HG03060 (cell line): ENCODE results near the gene SYK.
"Not testable (repeated sequence)": the region's sequence is repeated elsewhere in the genome, so short reads cannot be mapped to it uniquely, and the experiment has no call there.

ENCODE experiments used
- ATAC-seq: cut with Tn5 transposase; IDR thresholded peaks from one replicate; pipeline ENCODE4 v1.9.1; 2021; ENCODE audit warnings: low read depth, moderate number of reproducible peaks; ENCODE audit not compliant: unreplicated experiment

The SYK gene

DNA sequence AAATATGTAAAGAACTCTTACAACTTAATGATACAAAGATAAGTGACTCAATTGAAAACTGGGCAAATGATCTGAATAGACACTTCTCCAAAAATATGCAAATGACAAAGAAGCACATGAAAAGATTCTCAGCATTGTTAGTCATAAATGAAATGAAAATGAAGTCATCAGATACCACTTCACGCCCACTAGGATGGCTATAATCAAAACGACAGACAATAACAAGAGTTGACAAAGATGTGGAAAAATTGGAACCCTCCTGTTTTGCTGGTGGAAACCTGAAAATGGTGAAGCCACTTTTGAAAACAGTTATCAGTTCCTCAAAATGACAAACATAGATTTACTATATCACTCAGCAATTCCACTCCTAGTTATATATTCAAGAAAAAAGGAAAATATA, 7.9 kb upstream of the SYK start:
- ATAC-seq: no peak

DNA sequence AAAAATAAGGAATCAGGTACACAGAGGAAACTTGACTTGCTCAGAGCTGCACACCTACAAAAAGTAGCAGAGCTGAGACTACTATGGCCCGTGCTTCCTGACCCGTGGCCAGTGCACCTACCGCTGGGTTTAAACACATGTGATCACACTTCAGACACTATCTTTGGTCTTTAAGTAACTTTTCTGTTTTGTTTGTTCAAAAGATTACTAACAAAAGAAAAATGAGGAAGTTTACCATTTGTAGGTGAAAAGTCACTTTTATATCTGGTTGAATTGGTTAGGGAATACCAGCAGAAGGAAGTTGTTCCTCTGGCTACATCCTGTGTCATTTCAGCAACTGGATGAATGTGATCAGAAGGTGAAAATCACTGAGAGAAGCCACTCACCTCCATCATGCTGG, 6.5 kb upstream of the SYK start:
- no peak for ATAC-seq

DNA sequence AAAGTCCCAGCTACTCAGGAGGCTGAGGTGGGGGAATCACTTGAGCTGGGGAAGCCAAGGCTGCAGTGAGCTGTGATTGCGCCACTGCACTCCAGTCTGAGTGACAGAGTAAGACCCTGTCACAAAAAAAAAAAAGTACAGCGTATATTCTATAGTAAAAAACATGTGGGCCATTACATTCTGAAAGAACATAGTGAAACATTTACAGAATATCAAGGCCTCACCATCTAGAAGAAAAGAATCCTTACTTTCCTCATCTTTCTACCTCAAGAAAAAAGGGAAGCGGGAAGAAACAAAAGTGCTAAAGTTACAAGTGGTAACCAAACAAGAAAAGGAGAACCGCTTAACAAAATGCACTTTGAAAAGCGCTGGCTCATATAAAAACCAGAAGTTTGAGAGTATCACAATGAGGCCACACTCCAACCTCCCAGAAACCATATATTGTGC, 5.7 kb upstream of the SYK start:
- no peak for ATAC-seq

DNA sequence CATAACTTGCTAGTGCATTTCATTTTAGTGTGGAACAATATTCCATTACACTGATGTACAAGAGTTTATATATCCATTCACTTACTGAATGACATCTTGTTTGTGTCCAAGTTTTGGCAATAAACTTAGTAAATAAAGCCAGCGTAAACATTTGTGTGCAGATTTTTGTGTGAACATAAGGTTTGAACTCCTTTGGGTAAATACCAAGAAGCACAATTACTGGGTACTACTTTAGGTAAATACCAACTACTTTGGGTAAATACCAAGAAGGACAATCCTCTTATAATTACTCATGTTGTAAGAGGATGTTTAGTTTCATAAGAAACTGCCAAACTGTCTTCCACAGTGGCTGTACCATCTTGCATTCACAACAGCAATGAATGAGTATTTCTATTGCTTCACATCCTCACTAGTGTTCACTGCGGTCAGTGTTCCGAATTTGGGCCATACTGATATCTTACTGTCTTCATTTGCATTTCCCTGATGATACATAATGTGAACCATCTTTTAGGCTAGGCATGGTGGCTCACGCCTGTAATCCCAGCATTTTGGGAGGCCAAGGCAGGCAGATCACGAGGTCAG, 2.3 kb upstream of the SYK start:
- ATAC-seq: no peak

DNA sequence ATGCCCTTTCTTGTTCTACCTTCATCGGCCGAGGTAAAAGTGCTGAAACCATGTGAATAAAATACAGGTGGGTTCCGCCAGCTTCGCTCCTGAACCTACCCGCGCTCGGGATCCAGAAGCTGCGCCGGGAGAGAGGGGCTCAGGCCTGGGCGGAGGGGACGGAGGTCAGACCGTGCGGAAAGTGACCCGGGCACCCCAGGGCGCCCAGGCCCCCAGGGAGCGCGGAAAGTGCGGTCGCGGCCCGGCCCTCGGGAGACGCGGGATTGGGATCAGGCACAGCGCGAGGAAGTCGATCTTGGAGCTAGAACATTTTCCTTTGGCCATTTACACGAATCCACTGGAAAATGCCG, 329 bp downstream of the SYK start:
- ATAC-seq: no peak

DNA sequence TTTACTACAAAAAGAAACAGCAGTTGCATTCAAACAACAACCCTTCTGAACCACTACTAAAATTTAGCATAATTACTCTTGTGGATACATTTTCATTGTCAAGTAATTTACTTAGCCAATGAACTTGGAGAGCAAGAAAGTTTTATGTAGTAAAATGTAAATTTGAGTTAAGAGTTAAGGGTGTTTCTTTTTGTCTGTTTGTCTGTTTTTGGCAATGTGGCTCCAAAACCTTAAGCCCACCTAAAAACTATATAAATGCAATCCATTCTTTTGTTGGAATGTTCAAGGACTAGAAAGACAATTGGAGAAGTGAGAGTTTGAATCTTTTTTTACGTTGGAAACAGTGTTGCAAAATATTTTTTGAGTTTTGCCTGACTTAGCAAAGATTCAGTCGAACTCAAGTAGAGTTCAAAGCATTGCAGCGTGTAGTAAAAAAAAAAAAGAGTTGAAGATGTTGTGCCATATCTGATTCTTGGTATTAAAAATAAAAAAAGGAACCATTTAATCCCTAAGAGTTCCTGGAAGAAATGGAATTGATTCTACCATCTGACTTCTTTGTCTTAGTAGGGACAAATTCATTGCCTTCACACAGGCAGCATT, 867 bp downstream of the SYK start:
- ATAC-seq: no peak

DNA sequence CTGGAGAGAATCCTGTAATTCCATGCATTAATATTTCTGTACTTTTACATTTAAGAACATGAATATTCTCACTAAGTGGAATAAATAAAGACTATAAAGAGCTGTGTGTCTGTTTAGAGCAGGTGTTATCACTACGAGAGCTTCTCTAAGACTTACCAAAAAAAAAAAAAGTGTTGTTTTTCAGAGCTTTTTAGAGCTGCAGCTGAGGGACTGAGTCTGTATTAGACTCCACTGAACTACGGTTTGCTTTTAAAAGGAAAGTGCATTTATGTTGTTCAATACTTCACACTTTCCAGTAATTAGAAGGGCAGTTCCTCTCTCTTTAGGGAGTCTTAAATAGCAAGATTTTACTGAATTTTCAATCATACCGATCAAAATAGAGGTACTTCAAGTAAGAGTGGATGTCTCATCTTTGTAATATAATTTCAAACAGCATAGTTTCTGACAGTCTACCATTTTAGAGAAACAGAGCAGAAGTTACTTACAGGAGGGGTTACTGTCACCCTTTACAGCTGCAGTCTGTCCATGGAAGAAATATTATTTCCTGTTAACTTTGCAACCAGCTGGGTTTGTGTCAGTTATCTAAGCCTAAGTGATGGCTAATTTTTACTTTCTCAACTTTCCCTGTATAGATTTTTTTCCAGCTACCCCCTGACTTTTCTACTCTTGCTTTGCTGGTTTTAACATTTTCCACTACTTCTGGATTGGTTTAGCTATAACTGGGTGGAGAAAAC, 2.4 kb downstream of the SYK start:
- ATAC-seq: no peak

DNA sequence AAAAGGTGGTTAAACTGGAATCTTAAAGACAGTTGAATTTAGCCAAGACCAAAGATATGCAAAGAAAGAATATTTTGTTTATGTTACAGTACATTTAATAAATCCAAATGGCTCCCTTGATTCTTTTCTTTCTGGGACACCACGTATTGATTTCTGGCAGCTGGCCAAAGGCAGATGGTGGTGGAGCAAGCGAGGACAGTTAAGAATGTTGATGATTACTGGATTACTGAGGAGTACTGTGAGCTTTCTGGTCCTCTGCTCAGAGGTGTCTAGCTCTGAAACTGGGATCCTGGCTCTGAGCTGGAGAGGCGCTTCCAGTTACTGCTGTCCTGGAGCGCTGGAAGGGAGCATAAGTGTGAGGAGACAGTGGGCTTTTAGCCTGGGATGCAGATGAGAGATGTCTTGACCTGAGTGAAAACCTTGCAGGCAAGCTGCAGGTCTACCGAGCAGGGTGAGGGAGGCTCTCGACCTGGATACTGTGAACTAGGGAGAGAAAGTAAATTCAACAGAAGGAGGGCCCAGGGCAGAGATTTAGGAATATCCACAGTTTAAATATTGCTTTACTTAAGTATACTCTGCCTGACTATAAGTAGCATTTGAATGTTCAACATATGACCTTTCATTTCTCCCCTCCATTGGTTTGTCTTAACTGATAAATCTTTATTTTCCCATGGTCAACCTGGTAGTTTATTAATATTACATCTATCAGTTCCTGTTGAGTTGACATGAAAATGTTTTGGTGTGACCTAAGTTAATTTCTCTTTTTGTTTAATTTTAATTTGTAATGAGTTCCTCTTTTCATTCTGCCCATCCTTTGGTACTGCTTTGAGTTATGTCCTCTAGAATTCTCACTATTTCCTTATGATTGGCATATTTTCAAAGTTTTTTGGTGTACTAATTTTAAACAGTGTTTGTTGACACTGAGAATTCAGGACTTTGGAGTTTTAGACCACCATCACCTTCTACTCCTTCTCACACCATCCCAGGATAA, 3.7 kb downstream of the SYK start:
- ATAC-seq: no peak

DNA sequence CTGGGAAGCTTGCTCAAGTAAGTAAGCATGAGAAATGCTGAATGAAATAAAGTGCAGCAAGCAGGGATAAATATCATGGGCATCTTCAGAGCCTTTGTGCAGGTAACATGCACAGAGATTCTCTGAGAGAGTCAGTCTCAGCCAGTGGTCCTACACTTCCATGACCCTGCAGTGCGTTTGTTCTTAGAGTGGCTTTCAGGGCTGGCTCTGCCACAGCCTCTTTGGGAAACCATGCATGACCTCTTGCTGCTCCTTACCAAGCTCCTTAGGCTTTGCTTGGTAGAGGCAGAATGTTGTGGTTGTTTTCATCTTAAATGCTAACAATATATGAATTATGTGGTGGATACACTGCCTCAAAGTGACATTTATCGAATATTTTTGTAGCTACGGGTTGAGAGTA, 5.4 kb downstream of the SYK start:
- no peak for ATAC-seq

DNA sequence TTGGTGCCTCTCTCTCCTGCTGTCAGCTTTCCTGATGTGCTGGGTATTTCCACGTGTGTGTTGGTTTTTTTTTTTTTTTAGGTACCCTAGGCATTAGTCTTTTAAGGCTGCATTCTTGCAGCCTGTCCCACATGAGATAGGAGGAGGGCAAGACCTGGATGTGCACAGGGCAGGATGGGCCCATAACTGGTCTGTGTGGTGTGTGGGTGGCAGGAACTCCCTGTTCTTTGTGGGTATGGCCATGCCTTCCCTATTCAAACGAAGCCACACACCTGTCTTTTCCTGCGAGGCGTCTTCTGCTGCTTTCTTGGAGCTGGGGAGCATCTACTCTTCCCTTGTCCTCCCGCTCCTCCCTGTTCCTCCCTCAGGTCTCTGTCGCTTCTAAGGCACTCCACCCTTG, 6.8 kb downstream of the SYK start:
- ATAC-seq: no peak

DNA sequence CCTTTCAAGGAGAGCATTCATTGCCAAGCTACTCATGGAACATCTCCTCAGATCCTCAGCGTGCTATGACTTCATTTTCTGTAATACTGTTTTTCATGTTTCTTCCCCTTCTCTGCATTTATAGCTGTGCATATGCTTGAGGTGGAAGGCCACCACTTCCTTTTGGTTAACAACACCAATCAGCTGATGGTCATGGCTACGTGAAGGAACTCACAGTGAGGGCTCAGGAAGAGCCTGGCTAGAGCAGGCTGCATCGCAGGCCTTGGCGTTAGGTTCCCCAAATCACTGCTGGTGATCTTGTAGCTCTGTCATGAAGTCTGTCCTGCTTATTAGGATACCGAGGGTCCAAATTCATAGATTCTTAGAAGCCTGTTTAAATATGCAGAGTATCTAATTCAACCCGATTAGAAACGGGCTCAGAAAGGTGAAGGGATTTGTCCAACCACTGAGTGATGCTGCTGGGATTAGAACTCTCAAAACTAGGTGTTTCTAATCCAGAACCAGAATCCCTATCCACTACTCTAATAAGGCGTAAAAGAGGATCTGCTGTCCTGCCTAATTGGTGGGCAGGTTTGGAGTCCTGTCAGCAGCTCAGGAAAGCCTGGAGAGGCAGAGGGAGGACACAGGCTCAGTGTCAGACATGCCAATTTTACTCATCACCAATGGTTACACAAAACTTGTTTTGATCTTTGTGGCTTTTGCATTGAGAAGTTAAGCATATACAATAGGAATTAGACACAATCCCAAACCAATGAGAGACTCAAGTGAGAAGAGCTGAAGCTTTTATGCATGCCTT, 7.5 kb downstream of the SYK start:
- no peak for ATAC-seq

DNA sequence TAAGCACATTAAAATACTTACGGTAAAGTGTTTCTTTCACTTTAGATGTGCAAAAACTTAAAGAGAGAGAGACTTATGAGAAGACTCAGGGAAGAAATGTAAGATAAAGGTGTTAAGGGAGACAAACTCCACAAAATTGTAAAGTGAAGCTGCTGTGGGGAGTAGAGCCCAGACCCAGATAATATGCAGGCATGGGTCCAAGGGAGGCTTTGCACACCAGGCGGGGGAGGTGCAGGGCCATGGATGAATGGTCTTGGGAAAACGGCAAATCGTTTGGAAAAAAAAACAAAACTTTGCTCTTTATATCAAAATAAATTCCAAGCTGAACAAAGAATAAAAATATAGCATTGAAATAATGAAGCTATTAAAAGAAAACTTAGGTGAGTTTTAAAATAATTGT, 9.1 kb downstream of the SYK start:
- ATAC-seq: no peak

DNA sequence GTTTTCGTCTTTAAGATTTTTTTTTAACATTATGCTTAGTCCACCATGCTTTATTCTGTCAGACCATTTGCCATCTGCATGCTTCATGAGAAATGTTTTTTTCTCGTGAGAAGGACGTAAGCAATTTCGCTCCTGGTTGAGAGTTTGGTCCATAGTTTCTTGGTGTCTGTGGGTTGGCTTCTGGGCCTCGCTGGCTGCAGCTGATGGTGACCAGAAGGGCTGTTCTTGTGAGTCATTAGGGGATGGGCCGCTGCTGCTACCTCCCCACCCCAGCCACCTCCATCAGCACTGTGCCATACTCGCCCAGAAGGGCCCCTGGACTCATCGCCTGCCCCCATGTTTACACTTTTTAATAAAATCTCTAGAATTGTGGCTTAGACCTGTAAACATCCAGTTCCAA, 11.4 kb downstream of the SYK start:
- ATAC-seq: no peak

DNA sequence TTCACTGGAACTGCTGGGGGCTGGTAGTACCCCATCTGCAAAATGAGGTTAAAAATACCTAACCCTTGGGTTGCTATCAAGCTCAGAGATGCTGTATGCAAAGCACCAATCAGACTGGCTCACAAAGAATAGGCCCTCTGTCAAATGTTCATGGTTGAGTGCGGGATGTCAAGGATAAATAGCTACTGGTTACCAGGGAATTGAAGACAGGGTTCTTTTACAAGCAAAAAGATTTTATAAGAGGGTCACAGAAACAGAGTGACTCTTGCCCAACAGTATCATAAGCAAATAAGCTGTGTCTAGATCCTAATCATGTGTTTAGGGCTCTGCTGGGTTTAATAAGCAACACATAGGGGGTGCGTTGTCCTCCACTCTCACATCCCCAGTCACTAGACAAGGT, 11.9 kb downstream of the SYK start:
- no peak for ATAC-seq

DNA sequence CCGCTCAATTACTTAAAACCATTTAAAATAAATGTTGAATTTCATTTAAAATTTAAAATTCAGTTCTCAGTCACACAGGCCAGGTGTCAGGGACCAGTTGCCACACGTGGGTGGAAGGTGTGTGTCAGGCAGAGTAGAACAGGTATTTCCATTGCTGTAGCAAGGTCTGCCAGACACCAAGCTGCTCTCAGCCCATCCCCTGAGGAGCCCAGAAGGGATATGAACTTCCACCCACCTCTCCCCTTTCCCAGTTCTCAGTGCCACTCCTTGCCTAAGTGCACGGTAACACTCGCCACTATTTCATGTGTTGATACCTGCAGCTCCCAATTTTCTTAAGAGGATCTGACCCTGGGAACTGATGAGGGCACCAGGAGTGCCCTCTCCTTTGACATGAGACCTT, 12.7 kb downstream of the SYK start:
- ATAC-seq: no peak

DNA sequence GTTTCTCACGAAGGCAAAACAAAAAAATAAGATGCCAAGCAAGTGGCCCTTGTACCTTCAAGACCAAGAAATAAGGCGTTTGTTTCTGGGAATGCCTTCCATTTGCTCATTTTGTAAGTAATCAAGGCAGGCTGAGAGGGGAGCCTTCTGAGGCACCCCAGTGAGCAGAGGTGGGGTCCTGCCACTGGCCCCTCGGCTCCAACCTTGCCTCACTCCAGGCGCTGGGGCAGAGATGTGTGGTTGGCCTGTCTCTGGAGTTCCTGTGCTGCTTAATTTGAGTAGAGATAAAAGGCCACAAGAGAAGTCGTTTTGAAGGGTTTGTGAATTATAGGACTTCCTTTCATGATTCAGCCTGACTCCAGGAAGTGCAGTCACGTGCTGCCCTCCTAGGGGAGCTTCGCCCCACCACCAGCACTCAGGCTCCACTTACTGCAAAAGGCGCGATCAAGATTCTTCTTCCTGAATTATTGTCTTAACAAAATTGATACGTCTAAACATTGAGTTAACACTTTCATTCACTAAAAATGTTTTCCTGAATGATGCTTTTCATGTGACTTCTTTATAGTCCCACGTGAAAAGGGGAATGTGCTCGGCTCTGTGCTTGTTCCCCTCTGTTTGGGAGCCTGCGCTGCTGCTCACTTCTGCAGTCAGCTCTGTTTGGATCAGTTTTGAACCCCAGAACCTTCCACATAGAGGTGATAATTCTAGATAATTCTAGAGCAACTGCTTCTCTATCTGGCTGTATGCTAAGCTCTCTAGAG, 13.7 kb downstream of the SYK start:
- ATAC-seq: no peak

DNA sequence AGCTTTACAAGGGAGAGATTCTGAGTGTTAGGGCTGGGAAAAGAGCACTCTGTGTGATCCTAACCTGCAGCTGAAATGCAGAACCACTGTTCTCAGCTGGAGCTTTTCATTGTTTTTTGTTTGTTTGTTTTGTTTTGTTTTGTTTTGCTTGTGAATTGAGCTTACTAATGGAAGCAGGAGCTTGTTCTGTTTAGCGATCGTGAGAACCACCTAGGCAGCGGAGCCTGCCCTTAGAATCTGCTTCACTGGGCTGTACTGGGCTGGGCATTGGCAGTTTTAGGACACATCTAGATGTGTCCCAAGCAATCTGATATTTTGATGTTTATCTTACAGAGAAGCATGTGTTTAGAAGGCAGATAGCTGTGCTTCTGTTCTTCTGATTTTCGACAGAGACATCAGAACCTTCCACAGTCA, 14.3 kb downstream of the SYK start:
- ATAC-seq: no peak

DNA sequence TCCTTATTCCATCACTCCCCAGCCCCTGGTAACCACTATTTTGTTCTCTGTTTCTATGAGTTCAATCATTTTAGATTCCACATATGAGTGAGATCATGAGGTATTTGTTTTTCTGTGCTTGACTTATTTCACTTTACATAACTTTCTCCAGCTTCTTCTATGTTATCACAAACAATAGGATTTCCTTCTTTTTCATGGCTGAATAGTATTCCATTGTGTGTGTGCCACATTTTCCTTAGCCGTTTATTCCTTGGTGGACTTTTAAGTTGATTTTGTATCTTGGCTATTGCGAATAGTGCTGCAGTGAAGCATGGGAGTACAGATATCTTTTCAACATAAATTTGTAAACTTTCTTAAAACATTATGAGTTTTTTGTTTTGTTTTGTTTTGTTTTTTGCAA, 15.1 kb downstream of the SYK start:
- no peak for ATAC-seq

DNA sequence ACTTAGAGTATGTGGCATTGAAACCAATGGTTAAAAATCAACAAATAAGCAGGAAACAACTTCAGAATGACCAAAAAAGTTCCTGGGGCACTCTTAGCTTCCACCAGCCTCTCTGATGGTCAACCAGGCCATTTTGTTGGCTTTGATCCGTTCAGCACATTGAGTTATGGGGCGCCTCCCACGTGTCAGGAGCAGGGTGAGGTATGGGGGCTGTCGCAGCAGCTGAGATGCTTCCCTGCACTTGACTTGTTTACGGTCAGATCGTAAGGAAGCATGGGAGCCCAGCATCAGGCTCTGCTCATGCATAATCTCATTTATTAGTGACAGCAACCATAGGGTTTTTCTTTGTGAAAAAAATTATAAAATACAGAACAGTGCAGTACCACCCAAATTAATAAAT, 16.7 kb downstream of the SYK start:
- no peak for ATAC-seq

DNA sequence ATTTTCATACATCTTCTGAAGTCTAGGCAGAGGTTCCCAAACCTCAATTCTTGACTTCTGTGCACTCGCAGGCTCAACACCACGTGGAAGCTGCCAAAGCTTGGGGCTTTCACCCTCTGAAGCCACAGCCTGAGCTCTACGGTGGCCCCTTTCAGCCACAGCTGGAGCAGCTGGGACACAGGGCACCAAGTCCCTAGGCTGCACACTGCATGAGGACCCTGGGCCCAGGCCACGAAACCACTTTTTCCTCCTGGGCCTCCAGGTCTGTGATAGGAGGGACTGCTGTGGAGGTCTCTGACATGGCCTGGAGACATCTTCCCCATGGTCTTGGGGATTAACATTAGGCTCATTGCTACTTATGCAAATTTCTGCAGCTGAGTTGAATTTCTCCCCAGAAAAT, 18.8 kb downstream of the SYK start:
- ATAC-seq: not testable (repeated sequence)
